Stimulated activated naive CD4-positive, alpha-beta T cell treated with Interleukin-2 at 50 U/mL for 16 hours (primary cell): Measurements from ENCODE around the gene IGSF21.

Source experiments
- DNase-seq: peaks from one replicate; lab custom pipeline; 2025; lab: John Stamatoyannopoulos, UW

The IGSF21 gene

GRCh38 chr1:18178111-18178510, 70.5 kb downstream of the IGSF21 start:
- no peak for DNase-seq

- DNase-seq: no peak
Measured at GRCh38 chr1:18179009-18179408, 71.4 kb downstream of the IGSF21 start.

DNA sequence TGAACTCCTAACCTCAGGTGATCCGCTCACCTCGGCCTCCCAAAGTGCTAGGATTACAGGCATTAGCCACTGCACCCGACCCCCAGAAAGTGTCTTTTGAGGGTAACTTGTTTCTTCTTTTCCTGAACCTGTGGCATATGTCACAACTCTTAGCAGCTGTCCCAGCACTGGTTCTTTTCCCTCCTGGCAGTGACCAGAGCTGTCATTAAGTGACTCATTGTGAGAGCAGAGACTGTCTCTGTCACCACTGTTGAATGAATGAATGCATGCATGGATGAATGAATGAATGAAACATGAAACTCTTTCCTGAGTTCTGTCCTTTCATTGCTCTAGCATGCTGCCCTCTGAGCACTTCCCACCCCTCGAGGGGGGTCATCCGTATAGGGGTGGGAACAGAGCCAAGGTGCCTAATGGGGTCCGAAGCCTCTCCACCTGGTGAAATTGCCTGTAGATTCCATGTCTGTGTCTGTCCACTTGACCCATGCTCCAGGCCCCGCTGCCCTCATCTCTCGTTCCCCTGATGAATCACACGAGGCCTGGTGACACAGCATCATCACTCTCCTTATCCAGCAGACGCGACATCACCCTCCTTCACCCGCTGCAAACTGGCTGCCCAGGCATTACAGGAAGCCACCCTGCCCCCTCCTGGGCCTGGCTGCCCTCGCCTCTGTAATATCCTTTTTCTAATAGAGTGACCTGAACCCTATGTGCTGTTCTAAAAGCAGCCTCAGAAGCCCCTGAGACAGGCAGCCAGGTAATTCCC, 75.0 kb downstream of the IGSF21 start:
- DNase-seq: no peak

- DNase-seq: no peak
Measured at GRCh38 chr1:18183533-18183932, 75.9 kb downstream of the IGSF21 start.

DNA sequence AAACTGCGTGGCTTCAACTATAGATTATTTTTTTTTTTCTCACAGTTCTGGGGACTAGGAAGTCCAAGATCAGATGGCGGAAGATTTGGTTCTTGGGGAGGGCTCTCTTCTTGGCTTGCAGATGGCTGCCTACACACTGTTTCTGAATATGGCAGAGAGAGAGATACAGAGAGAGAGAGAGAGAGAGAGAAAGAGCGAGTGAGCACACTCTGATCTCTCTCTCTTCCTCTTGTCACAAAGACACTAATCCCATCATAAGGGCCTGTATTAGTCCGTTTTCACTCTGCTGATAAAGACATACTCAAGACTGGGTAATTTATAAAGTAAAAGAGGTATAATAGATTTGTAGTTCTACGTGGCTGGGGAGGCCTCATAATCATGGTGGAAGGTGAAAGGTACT, 79.5 kb downstream of the IGSF21 start:
- DNase-seq: no peak

DNA sequence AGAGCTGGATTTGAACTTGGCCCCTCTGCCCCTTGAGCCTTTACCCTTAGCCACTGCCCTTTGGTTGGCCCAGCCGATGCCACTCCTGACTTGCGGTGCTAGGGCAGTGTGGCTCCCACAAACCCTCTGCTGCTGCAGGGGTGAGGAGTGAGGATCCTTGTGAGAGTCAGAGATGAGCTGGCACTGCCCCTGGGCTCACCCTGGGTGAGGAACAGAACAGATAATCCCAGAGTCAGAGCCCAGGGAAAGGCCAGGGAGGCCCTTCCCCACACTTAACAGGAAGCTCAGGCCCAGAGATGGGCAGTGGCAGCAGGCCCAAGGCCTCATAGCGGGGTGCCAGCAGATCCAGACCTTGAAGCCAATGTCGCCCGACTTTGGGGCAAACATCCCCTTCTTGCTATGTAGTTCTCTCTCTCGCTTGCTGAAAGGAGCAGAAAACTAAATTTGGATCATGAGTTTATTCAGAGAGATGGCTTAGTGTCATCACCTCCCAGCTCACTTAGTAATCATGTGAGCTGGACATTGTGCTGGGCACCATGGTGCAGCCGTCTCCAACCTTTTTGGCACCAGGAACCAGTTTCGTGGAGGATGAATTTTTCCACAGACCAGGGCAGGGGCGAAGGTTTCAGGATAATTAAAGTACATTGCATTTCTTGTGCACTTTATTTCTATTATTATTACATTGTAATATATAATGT, 81.4 kb downstream of the IGSF21 start:
- DNase-seq: no peak

DNA sequence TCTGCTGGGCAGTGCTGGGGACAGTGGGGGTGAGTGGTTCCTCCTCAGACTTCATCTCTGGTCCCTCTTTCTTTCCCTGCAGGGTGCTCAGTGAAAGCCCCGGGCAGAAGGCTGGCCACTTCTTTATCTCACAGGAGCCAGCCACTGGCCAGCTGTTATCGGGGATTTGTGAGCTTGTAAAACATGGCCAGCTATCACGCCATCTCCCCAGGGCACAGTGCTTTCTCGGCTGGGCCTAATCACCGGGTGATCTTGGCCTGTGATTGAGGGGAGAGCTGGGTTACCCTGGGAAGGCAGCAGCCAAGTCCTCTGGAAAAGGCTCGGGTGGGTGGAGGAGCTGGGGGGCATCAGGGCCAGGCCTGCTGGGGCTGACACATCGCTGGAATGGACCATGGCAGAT, 83.0 kb downstream of the IGSF21 start:
- DNase-seq: no peak

- DNase-seq: no peak
Measured at GRCh38 chr1:18191037-18191436, 83.4 kb downstream of the IGSF21 start.

DNA sequence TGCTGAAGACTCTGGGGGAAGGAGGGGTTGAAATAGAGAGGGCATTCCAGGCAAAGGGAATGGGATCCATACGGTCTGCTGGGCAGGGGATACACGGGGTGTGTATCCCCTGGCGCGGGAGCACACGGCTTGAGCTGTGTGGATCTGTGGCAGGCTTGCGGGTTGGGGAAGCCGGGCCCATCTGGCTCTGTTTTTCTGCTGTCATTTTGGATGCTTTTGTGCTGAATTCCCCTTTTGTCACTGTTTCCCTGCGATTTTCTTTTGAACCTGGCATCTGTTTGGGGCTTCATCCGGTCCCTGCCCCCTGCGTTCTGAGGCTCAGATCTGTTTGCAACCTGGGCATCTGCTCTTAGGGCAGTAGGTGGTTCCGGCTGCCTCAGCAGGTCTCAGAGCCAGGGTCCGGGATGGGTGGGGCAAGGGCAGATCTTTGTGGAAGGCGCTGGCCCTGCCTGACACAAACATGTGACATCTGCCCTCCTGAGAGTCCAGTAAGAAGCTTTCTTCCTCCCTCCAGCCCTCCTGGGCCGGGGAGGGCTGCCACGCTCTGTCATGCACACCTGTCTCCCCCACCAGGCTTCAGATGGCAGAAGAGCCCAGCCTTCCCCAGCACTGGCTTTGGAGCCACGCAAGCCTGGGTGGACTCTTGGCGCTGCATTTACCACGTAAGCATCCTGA, 84.0 kb downstream of the IGSF21 start:
- no peak for DNase-seq

DNA sequence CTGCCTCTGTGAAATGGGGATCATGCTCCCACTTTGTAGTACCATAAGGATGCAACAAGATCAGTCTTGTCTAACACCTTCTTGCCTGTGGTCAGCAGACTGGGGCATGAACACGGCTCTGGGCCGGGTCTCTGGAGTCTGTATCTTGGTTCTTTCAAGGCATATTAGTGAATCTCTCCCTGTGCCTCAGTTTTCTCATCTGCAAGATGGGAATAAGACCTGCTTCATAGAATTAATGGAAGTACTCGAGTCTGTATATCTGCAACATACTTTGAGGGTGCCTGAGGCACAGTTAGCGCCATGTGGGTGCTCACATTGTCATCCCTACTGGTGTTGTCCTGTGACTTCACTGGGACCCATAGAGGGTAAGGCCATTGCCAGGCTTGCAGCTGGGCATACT, 84.6 kb downstream of the IGSF21 start:
- no peak for DNase-seq

DNA sequence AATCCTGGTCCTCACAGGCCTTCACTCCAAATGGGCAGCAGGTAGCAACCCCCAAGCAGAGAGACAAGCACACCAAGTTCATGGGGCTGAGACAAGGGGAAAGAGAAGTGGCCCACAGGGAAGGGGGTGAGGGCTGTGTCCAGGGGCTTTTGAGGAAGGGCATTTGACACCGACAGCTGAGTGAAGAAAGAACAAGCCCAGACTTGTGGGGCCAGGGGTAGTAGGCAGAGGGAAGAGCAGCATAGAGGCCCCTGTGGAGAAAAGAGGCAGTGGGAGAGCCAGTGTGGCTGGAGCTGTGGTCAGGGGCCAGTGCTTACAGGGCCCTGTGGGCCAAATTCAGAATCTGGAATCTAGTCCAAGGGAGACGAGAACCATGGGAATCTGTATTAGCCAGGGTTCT, 85.4 kb downstream of the IGSF21 start:
- DNase-seq: no peak

GRCh38 chr1:18197299-18197698, 89.7 kb downstream of the IGSF21 start:
- no peak for DNase-seq

DNA sequence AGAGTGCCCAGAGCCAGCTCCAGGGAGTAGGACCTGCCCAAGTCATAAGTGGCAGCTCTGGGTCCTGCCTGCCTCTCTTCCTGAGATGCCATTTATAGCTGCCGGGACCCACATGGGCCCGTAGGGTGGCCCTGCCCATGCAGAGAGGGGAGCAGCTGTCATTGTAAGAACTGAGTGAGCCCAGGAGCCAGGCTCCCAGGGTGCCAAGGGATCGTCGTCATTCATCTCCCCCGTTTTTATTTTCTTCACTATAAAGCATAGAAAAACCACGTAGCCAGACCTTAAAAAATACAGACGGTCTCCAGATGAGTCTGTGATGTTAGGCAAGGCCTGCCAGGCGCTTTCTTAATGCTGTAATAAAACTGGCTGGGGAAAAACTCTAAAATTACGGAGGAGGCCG, 90.7 kb downstream of the IGSF21 start:
- DNase-seq: no peak

DNA sequence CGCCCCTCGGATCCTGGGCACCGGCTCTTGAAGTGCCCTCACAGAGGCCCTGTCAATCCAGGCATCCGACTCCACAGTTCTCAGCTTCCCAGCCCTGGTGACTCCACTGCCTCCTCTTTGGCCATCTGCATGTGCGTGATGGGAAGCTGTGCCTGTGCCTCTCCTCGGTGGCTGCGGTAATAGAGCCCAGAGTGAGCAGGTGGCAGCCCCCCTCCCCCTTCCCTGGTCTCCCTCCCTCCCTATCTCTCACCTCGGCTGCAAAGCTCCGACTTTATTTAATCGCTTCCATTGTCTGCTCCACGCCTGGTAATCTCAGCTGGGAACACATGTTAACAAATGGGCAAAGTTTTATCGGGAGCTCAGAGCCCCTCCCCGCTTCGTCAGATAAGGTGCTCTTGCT, 91.9 kb downstream of the IGSF21 start:
- no peak for DNase-seq

- no peak for DNase-seq
Measured at GRCh38 chr1:18200136-18200717, 92.6 kb downstream of the IGSF21 start.

GRCh38 chr1:18200918-18201317, 93.3 kb downstream of the IGSF21 start:
- DNase-seq: no peak

DNA sequence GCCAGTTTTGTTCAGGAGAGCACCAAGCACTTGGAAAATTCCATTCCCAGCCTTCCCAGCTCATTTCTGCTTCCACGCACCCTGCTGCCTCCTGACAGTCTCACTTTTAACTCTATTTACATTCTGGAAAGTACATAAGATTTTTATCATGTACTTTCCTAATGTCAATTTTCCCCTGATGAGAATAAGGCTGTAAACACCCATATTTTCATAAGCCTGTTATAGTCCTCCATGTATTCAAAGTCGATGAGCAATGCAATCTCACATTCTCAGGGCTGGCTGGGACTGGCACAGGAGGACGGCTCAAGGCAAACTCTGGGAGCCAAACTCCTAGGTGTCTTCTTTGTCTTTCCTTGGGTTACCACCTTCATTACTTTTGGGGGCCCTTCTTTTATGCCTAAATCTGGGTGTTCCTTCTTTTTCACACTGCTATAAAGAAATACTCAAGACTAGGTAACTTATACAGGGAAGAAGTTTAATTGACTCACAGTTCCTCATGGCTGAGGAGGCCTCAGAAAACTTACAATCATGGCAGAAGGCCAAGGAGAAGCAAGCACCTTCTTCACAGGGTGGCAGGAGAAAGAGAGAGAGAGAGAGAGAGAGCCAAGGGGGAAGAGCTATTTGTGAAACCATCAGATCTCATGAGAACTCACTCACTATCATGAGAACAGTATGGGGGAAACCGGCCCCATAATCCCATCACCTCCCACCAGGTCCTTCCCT, 94.6 kb downstream of the IGSF21 start:
- no peak for DNase-seq

GRCh38 chr1:18203645-18204044, 96.0 kb downstream of the IGSF21 start:
- DNase-seq: no peak

GRCh38 chr1:18204575-18204974, 97.0 kb downstream of the IGSF21 start:
- DNase-seq: no peak

- DNase-seq: no peak
Measured at GRCh38 chr1:18205319-18205718, 97.7 kb downstream of the IGSF21 start.

GRCh38 chr1:18211764-18212163, 104.2 kb downstream of the IGSF21 start:
- no peak for DNase-seq

- DNase-seq: no peak
Measured at GRCh38 chr1:18217398-18218043, 109.9 kb downstream of the IGSF21 start.
